ENCODE data around the gene MYO16. TPM values are rescaled to one million over a fixed set of nuclear protein-coding genes. Genes with fewer than 3 reads are reported as not detected.

The MYO16 gene
- total RNA-seq = 0.49 TPM

GRCh38 chr13:108629181-108629752 is at the start of gene MYO16:
Gene MYO16 (plus strand): TSS chr13:108629611. CDS start chr13:108629845, 234 bp downstream.
- Histone ChIP-seq H3K9me3 (no peaks in the 10 kb centered on the region), H3K4me1 (no peaks in the 10 kb centered on the region), H3K36me3 (no peaks in the 10 kb centered on the region), H3K27ac (no peak within 1 kb of the TSS), H3K27me3 (no peaks in the 10 kb centered on the region), H3K4me3 (no peak within 1 kb of the TSS)
- TF ChIP-seq POLR2A (IDR thresholded peaks at IDR 0.05) = no peak
- TF ChIP-seq CTCF (IDR thresholded peaks at IDR 0.05) = no peak
- TF ChIP-seq POLR2AphosphoS5 (IDR thresholded peaks at IDR 0.05; ENCODE audit: insufficient read depth in 1 of 2, low read depth in 1 of 2) = no peak
- intact Hi-C loops (cut with DNase I) = no loop called here
- DNase-seq (ENCODE audit: extremely low spot score in 2 of 2) = no peak

- no peak for DNase-seq (ENCODE audit: extremely low spot score in 2 of 2)
- no peak overlapping the region for H3K27ac ChIP-seq
- TF ChIP-seq POLR2AphosphoS5 (IDR thresholded peaks at IDR 0.05; ENCODE audit: insufficient read depth in 1 of 2, low read depth in 1 of 2) (no peak), POLR2A (IDR thresholded peaks at IDR 0.05) (no peak), CTCF (IDR thresholded peaks at IDR 0.05) (no peak)
- no peaks in the 10 kb centered on the region for H3K27me3 ChIP-seq
- intact Hi-C loops (cut with DNase I) = no loop called here
- H3K4me1 ChIP-seq = no peaks in the 10 kb centered on the region
- no peaks in the 10 kb centered on the region for H3K9me3 ChIP-seq
- H3K36me3 ChIP-seq = no peaks in the 10 kb centered on the region
- H3K4me3 ChIP-seq = no peak overlapping the region
Measured at GRCh38 chr13:108586826-108587225, 42.6 kb upstream of the MYO16 start.

GRCh38 chr13:108588516-108588915 is 40.9 kb upstream of the MYO16 start:
- Histone ChIP-seq H3K9me3 (no peaks in the 10 kb centered on the region), H3K4me1 (no peaks in the 10 kb centered on the region), H3K27me3 (no peaks in the 10 kb centered on the region), H3K27ac (no peak overlapping the region), H3K4me3 (no peak overlapping the region), H3K36me3 (no peaks in the 10 kb centered on the region)
- no peak for DNase-seq (ENCODE audit: extremely low spot score in 2 of 2)
- TF ChIP-seq POLR2A (IDR thresholded peaks at IDR 0.05) (no peak), POLR2AphosphoS5 (IDR thresholded peaks at IDR 0.05; ENCODE audit: insufficient read depth in 1 of 2, low read depth in 1 of 2) (no peak), CTCF (IDR thresholded peaks at IDR 0.05) (no peak)
- intact Hi-C loops (cut with DNase I) = no loop called here

- no peak for TF ChIP-seq POLR2AphosphoS5 (IDR thresholded peaks at IDR 0.05; ENCODE audit: insufficient read depth in 1 of 2, low read depth in 1 of 2)
- TF ChIP-seq CTCF (IDR thresholded peaks at IDR 0.05) = no peak
- no peak for TF ChIP-seq POLR2A (IDR thresholded peaks at IDR 0.05)
- DNase-seq (ENCODE audit: extremely low spot score in 2 of 2) = no peak
- Histone ChIP-seq H3K4me1 (no peaks in the 10 kb centered on the region), H3K27ac (no peak overlapping the region), H3K27me3 (no peaks in the 10 kb centered on the region), H3K36me3 (no peaks in the 10 kb centered on the region), H3K9me3 (no peaks in the 10 kb centered on the region), H3K4me3 (no peak overlapping the region)
- intact Hi-C loops (cut with DNase I) = no loop called here
Measured at GRCh38 chr13:108594153-108594552, 35.3 kb upstream of the MYO16 start.

GRCh38 chr13:108595436-108596274 is 33.8 kb upstream of the MYO16 start:
- intact Hi-C loops (cut with DNase I) = no loop called here
- H3K4me3 ChIP-seq = no peak overlapping the region
- TF ChIP-seq POLR2A (IDR thresholded peaks at IDR 0.05) (no peak), POLR2AphosphoS5 (IDR thresholded peaks at IDR 0.05; ENCODE audit: insufficient read depth in 1 of 2, low read depth in 1 of 2) (no peak), CTCF (IDR thresholded peaks at IDR 0.05) (no peak)
- H3K9me3 ChIP-seq = no peaks in the 10 kb centered on the region
- H3K27me3 ChIP-seq = no peaks in the 10 kb centered on the region
- no peak for DNase-seq (ENCODE audit: extremely low spot score in 2 of 2)
- no peaks in the 10 kb centered on the region for H3K4me1 ChIP-seq
- no peaks in the 10 kb centered on the region for H3K36me3 ChIP-seq
- no peak overlapping the region for H3K27ac ChIP-seq
